Naive thymus-derived CD4-positive, alpha-beta T cell (primary cell): ENCODE measurements around the gene BTRC. TPM values are rescaled to one million over a fixed set of nuclear protein-coding genes. Genes with fewer than 3 reads are reported as not detected.
A peak's percentile ranks its signal among the peaks of the same experiment; 100 is the strongest.

Experiments used
- ATAC-seq: fragments of 150-1000 bp; cut with Tn5 transposase; 2 replicates; pipeline ENCODE4 v1.10.0; 2021; ENCODE audit warnings: mild to moderate bottlenecking, moderate library complexity
- CTCF ChIA-PET: fragments of 350-600 bp; sonication (Branson Sonifier 250); formaldehyde crosslinking; loops from one replicate; lab custom pipeline; 2021; ENCODE audit warnings: antibody characterized with exemption; lab: Charles Lee
- POLR2A ChIA-PET: fragments of 350-600 bp; sonication (Branson Sonifier 250); formaldehyde crosslinking; loops from one replicate; lab custom pipeline; 2021; ENCODE audit warnings: antibody characterized with exemption, inconsistent platforms; lab: Charles Lee
- DNase-seq, 9 donors: peaks; one replicate each; pipeline versions ENCODE4 v3.0.0 to v3.0.0-alpha.2; 2020 to 2022; ENCODE audit warnings: mixed read lengths in 1 of 9
- H3K27ac ChIP-seq: one replicate; pipeline ENCODE4 v1.7.0; 2013; ENCODE audit warnings: mild to moderate bottlenecking, low read depth, low read length, moderate library complexity
- H3K27me3 ChIP-seq, 2 donors: one replicate each; pipeline ENCODE4 v1.7.0; 2013; ENCODE audit warnings: low read length in 2 of 2, mild to moderate bottlenecking in 2 of 2, moderate library complexity in 2 of 2; ENCODE audit not compliant: control insufficient read depth in 2 of 2, insufficient read depth in 2 of 2
- H3K36me3 ChIP-seq, 3 experiments: 1 replicate in 2 of 3; 2 replicates in 1 of 3; pipeline ENCODE4 v1.7.0; 2013; ENCODE audit warnings: low read length in 3 of 3, mild to moderate bottlenecking in 3 of 3, moderate library complexity in 1 of 3; ENCODE audit not compliant: insufficient read depth in 3 of 3, control insufficient read depth in 2 of 3
- H3K4me1 ChIP-seq, 2 donors: one replicate each; pipeline ENCODE4 v1.7.0; 2013; ENCODE audit warnings: low read length in 2 of 2, mild to moderate bottlenecking in 2 of 2, moderate library complexity in 1 of 2; ENCODE audit not compliant: control insufficient read depth in 2 of 2, insufficient read depth in 2 of 2
- H3K4me3 ChIP-seq: 2 replicates; pipeline ENCODE4 v1.7.0; 2013; ENCODE audit warnings: mild to moderate bottlenecking, low read length
- H3K9me3 ChIP-seq, 3 experiments: 1 replicate in 2 of 3; 2 replicates in 1 of 3; pipeline ENCODE4 v1.7.0; 2013; ENCODE audit warnings: low read length in 3 of 3; ENCODE audit not compliant: control insufficient read depth in 2 of 3
- H3K27ac Mint-ChIP-seq, 9 donors: one replicate each; pipeline ENCODE4 v1.8.0; 2020 to 2022; ENCODE audit warnings: mixed read lengths in 9 of 9, mild to moderate bottlenecking in 8 of 9, moderate library complexity in 5 of 9, inconsistent platforms in 2 of 9
- H3K27me3 Mint-ChIP-seq, 5 donors: one replicate each; pipeline ENCODE4 v1.8.0; 2021 to 2022; ENCODE audit warnings: mixed read lengths in 5 of 5, mild to moderate bottlenecking in 1 of 5
- H3K36me3 Mint-ChIP-seq, 5 donors: one replicate each; pipeline ENCODE4 v1.8.0; 2020 to 2022; ENCODE audit warnings: mixed read lengths in 5 of 5, mild to moderate bottlenecking in 3 of 5, inconsistent platforms in 1 of 5
- H3K4me1 Mint-ChIP-seq, 7 donors: one replicate each; pipeline ENCODE4 v1.8.0; 2020 to 2022; ENCODE audit warnings: mixed read lengths in 7 of 7, mild to moderate bottlenecking in 3 of 7, inconsistent platforms in 1 of 7
- H3K4me3 Mint-ChIP-seq, 10 donors: one replicate each; pipeline ENCODE4 v1.8.0; 2020 to 2022; ENCODE audit warnings: mild to moderate bottlenecking in 10 of 10, mixed read lengths in 10 of 10, moderate library complexity in 6 of 10, inconsistent platforms in 2 of 10
- H3K9me3 Mint-ChIP-seq, 11 donors: one replicate each; pipeline ENCODE4 v1.8.0; 2020 to 2022; ENCODE audit warnings: mixed read lengths in 11 of 11, mild to moderate bottlenecking in 4 of 11, inconsistent platforms in 1 of 11, moderate library complexity in 1 of 11
- intact Hi-C, 2 donors: fragments of 100-400 bp; cut with micrococcal nuclease; formaldehyde crosslinking; loops; one replicate each; pipeline ENCODE4 v1.15.1; 2023
- polyA plus RNA-seq, 2 donors: library from polyadenylated mRNA; unstranded; fragments of 300-500 nt; fragmentation: Illumina TruSeq; gene quantifications; one replicate each; pipeline ENCODE4 v1.2.3, GENCODE V29; 2021
- total RNA-seq, 6 experiments: library from RNA in 5 of 6; stranded (reverse) in 5 of 6; gene quantifications; 1 replicate in 5 of 6; 2 replicates in 1 of 6; pipeline ENCODE4 v1.2.3 and lab custom pipeline; 2021 to 2026

Gene BTRC
- total and polyA plus RNA-seq, 7 experiments from 2014 or later = 12.8 to 26.1 (median 16.8) TPM

DNA sequence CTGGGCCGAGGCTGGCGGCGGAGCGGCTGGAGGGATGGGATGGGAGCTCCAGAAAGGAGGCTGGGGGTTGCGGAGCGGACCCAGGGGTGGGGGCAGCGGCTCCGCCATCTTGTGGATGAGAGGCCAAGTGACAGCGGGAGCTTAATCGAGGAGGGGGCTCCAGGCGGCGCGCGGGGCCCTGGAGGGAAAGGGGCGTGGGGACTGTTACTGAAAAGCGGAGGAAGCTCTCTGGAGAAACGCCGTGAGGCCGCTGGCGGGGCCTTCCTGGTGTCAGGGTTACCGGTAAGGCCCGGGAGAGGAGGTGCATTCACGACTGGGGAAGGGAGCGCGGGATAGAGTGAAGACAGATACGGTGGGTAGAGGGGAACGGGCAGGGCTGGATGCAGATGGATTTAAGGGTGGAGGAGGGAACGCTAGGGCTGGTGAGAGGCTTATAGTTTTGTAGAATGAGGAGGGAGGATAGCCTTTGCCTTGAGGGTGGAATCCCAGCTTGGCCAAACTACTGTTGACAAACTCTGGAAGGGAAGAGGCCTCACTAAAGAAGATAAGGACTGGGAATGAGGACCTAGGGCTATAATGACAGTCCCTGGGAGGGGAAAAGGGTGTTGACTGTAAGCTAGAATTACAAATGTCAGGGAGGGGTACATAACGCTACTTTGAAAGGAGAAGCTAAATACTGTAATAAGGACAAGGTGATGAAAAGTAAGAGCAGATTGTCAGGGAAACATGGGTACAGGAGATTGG, 535 bp downstream of the BTRC start:
- intact Hi-C loops = loop anchor here (1.0 to 10.0 kb wide), 20 partner anchors 43 to 1732 kb away; partner anchors contain the start of genes HIF1AN (in 2 of the 2), SLC25A28 (in 2 of the 2), ARMH3 (in 1 of the 2) and COX15 (in 1 of the 2)
- Histone ChIP-seq H3K4me1 (peaks cover 5 to 8% of the 10 kb centered on the region in 2 donors), H3K9me3 (no peaks in the 10 kb centered on the region), H3K27me3 (no peaks in the 10 kb centered on the region), H3K27ac (peak overlapping the region; percentile 94), H3K36me3 (peaks cover 0 to 6% (median 0%) of the 10 kb centered on the region in 3 experiments), H3K4me3 (peak overlapping the region; percentile 69)
- peaks cover 5 to 15% (median 8%) of the 10 kb centered on the region in 5 donors for H3K27me3 Mint-ChIP-seq
- H3K27ac Mint-ChIP-seq = peak overlapping the region; percentile 91 to 99 (median 97)
- CTCF ChIA-PET = interaction anchor here (0.6 to 1.1 kb wide), 3 partner anchors 8 to 113 kb away, joined by 3 to 4 read pairs (median 3); no protein-coding TSS in a partner anchor
- POLR2A ChIA-PET = interaction anchor here (0.6 to 1.5 kb wide), 4 partner anchors 10 to 226 kb away, joined by 3 to 6 read pairs (median 4); no protein-coding TSS in a partner anchor
- ATAC-seq (peak; percentile 0), DNase-seq (peak in 5 of 9 donors; percentile 4 to 46 (median 40))
- H3K4me3 Mint-ChIP-seq = peak overlapping the region; percentile 93 to 99 (median 98)
- H3K36me3 Mint-ChIP-seq = peaks cover 0 to 10% (median 0%) of the 10 kb centered on the region in 5 donors
- peaks cover 17 to 44% (median 37%) of the 10 kb centered on the region in 7 donors for H3K4me1 Mint-ChIP-seq
- H3K9me3 Mint-ChIP-seq = peaks cover 0 to 5% (median 0%) of the 10 kb centered on the region in 11 donors

DNA sequence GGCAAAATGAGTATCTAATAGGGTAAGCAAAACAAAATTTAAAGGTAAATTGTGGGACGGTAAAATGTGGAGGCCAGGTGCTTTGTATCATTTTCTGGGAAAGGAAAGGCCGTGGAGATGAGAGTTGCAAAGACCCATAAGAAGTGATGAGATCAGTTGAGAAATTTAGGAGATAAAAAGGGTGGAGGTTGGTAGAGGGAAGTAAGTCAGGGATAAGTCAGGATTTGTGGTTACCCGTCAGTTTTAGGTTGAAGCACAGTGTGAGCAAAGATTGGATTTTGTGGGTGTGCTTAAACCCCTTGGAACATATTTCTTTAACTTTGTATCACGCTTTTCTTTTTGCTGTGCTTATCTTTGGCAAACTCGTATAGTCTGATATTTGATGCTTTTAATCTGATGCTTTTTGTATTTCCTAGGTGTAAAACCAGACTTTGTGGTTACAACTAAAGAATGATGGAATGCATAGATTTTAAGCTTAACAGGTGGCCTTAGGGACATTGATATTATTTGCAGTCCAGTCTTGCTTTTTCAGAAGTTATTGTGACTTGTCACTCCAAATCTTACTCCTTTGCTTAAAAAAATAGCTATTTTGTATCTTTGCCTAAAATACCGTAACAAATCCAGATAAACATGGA, 1.2 kb downstream of the BTRC start:
- H3K4me1 ChIP-seq = peaks cover 5 to 8% of the 10 kb centered on the region in 2 donors
- peak overlapping the region in 8 of 9 donors; percentile 10 to 99 (median 96) for H3K27ac Mint-ChIP-seq
- DNase-seq (no peak), ATAC-seq (no peak)
- H3K36me3 ChIP-seq = peaks cover 0 to 6% (median 0%) of the 10 kb centered on the region in 3 experiments
- H3K27me3 Mint-ChIP-seq = peaks cover 4 to 14% (median 5%) of the 10 kb centered on the region in 5 donors
- H3K4me1 Mint-ChIP-seq = peaks cover 17 to 44% (median 37%) of the 10 kb centered on the region in 7 donors
- no peaks in the 10 kb centered on the region for H3K27me3 ChIP-seq
- H3K36me3 Mint-ChIP-seq = peaks cover 0 to 10% (median 0%) of the 10 kb centered on the region in 5 donors
- H3K27ac ChIP-seq = peak overlapping the region; percentile 94
- peak overlapping the region; percentile 69 for H3K4me3 ChIP-seq
- peak overlapping the region; percentile 93 to 99 (median 98) for H3K4me3 Mint-ChIP-seq
- POLR2A ChIA-PET = interaction anchor here (0.6 kb wide), 1 partner anchor 25 kb away, joined by 6 read pairs; no protein-coding TSS in a partner anchor
- intact Hi-C loops = loop anchor here (10.0 kb wide), 6 partner anchors 320 to 1730 kb away; partner anchors contain the start of genes COX15 (in 1 of the 2), CUTC (in 1 of the 2), FBXW4 (in 1 of the 2) and HIF1AN (in 1 of the 2)
- H3K9me3 ChIP-seq = no peaks in the 10 kb centered on the region
- H3K9me3 Mint-ChIP-seq = peaks cover 0 to 5% (median 0%) of the 10 kb centered on the region in 11 donors
- CTCF ChIA-PET = interaction anchor here (0.6 to 1.1 kb wide), 3 partner anchors 7 to 112 kb away, joined by 3 to 4 read pairs (median 3); no protein-coding TSS in a partner anchor

DNA sequence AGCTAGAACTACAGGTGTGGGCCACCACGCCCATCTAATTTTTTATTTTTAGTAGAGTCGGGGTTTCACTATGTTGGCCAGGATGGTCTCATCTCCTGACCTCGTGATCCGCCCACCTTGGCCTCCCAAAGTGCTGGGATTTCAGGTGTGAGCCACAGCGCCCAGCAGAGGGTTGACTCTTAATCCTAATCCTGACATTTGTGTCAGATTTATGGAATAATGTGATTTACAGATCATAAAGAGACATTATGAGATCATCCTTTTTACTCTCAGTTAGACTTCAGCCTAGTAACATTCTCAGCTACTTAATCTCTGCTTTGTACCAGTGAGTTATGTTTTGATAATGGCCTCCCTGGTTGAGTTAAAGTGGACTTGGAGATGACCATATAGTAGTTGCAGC, 2.2 kb downstream of the BTRC start:
- peaks cover 0 to 9% (median 0%) of the 10 kb centered on the region in 5 donors for H3K27me3 Mint-ChIP-seq
- CTCF ChIA-PET = no interaction called here
- ATAC-seq = no peak
- Histone ChIP-seq H3K36me3 (peaks cover 0 to 6% (median 0%) of the 10 kb centered on the region in 3 experiments), H3K9me3 (no peaks in the 10 kb centered on the region), H3K4me3 (no peak overlapping the region), H3K4me1 (peaks cover 5 to 8% of the 10 kb centered on the region in 2 donors), H3K27me3 (no peaks in the 10 kb centered on the region), H3K27ac (no peak overlapping the region)
- POLR2A ChIA-PET = no interaction called here
- peaks cover 0 to 5% (median 0%) of the 10 kb centered on the region in 11 donors for H3K9me3 Mint-ChIP-seq
- H3K36me3 Mint-ChIP-seq = peaks cover 0 to 10% (median 0%) of the 10 kb centered on the region in 5 donors
- DNase-seq = no peak
- peak overlapping the region in 3 of 10 donors; percentile 28 to 94 (median 93) for H3K4me3 Mint-ChIP-seq
- intact Hi-C loops = loop anchor here (10.0 kb wide), 6 partner anchors 321 to 1731 kb away; partner anchors contain the start of genes COX15 (in 1 of the 2), CUTC (in 1 of the 2), FBXW4 (in 1 of the 2) and HIF1AN (in 1 of the 2)
- no peak overlapping the region for H3K27ac Mint-ChIP-seq
- H3K4me1 Mint-ChIP-seq = peaks cover 17 to 44% (median 37%) of the 10 kb centered on the region in 7 donors

DNA sequence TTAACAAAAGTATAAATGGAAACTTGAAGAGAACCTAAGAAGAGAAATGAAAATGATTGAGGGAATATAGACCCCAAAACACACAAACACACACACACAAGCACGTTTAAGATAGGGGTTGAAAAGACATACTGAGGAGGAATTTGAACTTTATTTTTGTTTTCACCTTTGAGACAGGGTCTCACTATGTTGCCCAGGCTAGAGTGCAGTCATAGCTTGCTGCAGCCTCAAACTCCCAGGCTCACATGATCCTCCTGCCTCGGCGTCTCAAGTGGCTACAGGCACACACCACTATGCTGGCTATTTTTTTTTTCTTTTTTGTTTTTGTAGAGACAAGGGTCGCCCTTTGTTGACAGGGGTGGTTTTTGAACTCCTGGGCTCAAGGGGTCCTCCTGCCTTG, 4.0 kb downstream of the BTRC start:
- Histone ChIP-seq H3K27me3 (no peaks in the 10 kb centered on the region), H3K9me3 (no peaks in the 10 kb centered on the region), H3K4me3 (no peak overlapping the region), H3K27ac (no peak overlapping the region), H3K36me3 (peaks cover 0 to 6% (median 0%) of the 10 kb centered on the region in 3 experiments), H3K4me1 (peaks cover 5 to 8% of the 10 kb centered on the region in 2 donors)
- Mint-ChIP-seq H3K4me1 (peaks cover 20 to 55% (median 42%) of the 10 kb centered on the region in 7 donors), H3K9me3 (peaks cover 0 to 5% (median 0%) of the 10 kb centered on the region in 11 donors), H3K36me3 (peaks cover 0 to 15% (median 2%) of the 10 kb centered on the region in 5 donors), H3K27me3 (peaks cover 0 to 3% (median 0%) of the 10 kb centered on the region in 5 donors), H3K27ac (no peak overlapping the region), H3K4me3 (no peak overlapping the region)
- POLR2A ChIA-PET = interaction anchor here (0.6 to 0.9 kb wide), 2 partner anchors 10 to 25 kb away, joined by 3 to 7 read pairs; no protein-coding TSS in a partner anchor
- intact Hi-C loops = loop anchor here (10.0 kb wide), 6 partner anchors 323 to 1733 kb away; partner anchors contain the start of genes COX15 (in 1 of the 2), CUTC (in 1 of the 2), FBXW4 (in 1 of the 2) and HIF1AN (in 1 of the 2)
- ATAC-seq (no peak), DNase-seq (no peak)
- CTCF ChIA-PET = no interaction called here

DNA sequence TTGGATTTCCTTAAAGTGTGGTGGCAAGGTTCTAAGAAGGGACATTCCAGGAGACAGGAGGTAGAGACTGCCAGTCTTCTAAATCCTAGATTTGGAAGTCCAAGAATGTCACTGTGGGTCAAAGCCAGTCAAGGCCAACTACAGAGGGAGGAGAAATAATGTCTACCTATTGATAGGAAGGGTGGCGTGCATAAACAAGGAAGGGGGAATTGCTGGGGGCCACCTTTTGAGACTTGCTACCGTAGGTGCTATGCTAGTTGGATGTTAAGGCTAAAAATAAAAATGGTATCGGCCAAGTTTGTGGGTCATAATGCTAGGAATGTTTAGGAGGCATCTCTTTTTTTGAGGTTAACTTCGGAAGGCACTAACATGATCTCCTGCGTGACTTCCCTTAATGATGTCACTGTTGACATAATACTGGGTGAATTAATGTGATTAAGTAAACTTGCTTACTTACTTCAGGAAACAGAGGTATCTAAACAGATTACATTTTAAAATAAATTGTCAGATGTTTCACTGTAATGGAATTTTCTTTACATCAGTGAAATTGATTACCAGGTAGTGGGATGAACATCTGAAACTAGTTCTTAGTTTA, 4.8 kb downstream of the BTRC start:
- Mint-ChIP-seq H3K36me3 (peaks cover 0 to 15% (median 2%) of the 10 kb centered on the region in 5 donors), H3K4me1 (peaks cover 17 to 50% (median 40%) of the 10 kb centered on the region in 7 donors), H3K27ac (peak overlapping the region in 1 of 9 donors; percentile 21), H3K27me3 (peaks cover 0 to 1% (median 0%) of the 10 kb centered on the region in 5 donors), H3K9me3 (peaks cover 0 to 3% (median 0%) of the 10 kb centered on the region in 11 donors), H3K4me3 (no peak overlapping the region)
- Histone ChIP-seq H3K4me3 (no peak overlapping the region), H3K27me3 (no peaks in the 10 kb centered on the region), H3K27ac (no peak overlapping the region), H3K4me1 (peaks cover 0 to 4% of the 10 kb centered on the region in 2 donors), H3K9me3 (no peaks in the 10 kb centered on the region), H3K36me3 (peaks cover 0 to 6% (median 0%) of the 10 kb centered on the region in 3 experiments)
- intact Hi-C loops = loop anchor here (10.0 kb wide), 6 partner anchors 324 to 1734 kb away; partner anchors contain the start of genes COX15 (in 1 of the 2), CUTC (in 1 of the 2), FBXW4 (in 1 of the 2) and HIF1AN (in 1 of the 2)
- DNase-seq = no peak
- no peak for ATAC-seq
- POLR2A ChIA-PET = interaction anchor here (0.9 kb wide), 1 partner anchor 9 kb away, joined by 3 read pairs; no protein-coding TSS in a partner anchor
- CTCF ChIA-PET = no interaction called here
